OCI-LY1 (cell line): ENCODE data around the gene AMBRA1.
A peak's percentile ranks its signal among the peaks of the same experiment; 100 is the strongest.

Experiments used
- H2AFZ ChIP-seq: fragments of 200-600 bp; sonication (generic), shearing (Covaris generic); 2 replicates; pipeline ENCODE4 v1.6.0; 2014; ENCODE audit warnings: antibody characterized with exemption, mild to moderate bottlenecking, low read length
- H3F3A ChIP-seq: fragments of 200-600 bp; sonication (generic), shearing (Covaris generic); 2 replicates; pipeline ENCODE4 v1.6.0; 2014; ENCODE audit warnings: mild to moderate bottlenecking, antibody characterized with exemption, low read length, moderate library complexity; ENCODE audit not compliant: insufficient read depth
- H3K27ac ChIP-seq: fragments of 200-600 bp; sonication (generic); 2 replicates; pipeline ENCODE4 v1.5.1; 2014; ENCODE audit warnings: low read length, mixed run types, mild to moderate bottlenecking, low read depth; ENCODE audit not compliant: poor library complexity, severe bottlenecking
- H3K27me3 ChIP-seq: fragments of 200-600 bp; sonication (generic); 2 replicates; pipeline ENCODE4 v1.6.0; 2014; ENCODE audit warnings: antibody characterized with exemption, mild to moderate bottlenecking, low read length, moderate library complexity; ENCODE audit not compliant: insufficient read depth
- H3K36me3 ChIP-seq: fragments of 200-600 bp; sonication (generic); 2 replicates; pipeline ENCODE4 v1.6.1; 2014; ENCODE audit warnings: mild to moderate bottlenecking, antibody characterized with exemption, low read length, moderate library complexity, mixed read lengths; ENCODE audit not compliant: insufficient read depth
- H3K4me1 ChIP-seq: fragments of 200-600 bp; sonication (generic); 2 replicates; pipeline ENCODE4 v1.5.1; 2014; ENCODE audit warnings: mild to moderate bottlenecking, low read length, moderate library complexity; ENCODE audit not compliant: insufficient read depth, severe bottlenecking
- H3K4me2 ChIP-seq: fragments of 200-600 bp; sonication (generic), shearing (Covaris generic); 2 replicates; pipeline ENCODE4 v1.6.1; 2014; ENCODE audit warnings: low read length
- H3K4me3 ChIP-seq: fragments of 200-600 bp; sonication (generic); 2 replicates; pipeline ENCODE4 v1.5.1; 2014; ENCODE audit warnings: low read length, low read depth, mild to moderate bottlenecking, mixed read lengths; ENCODE audit not compliant: poor library complexity, severe bottlenecking
- H3K79me2 ChIP-seq: fragments of 200-600 bp; shearing (Covaris generic); 2 replicates; pipeline ENCODE4 v1.6.1; 2016; ENCODE audit warnings: mixed run types, low read length, mixed read lengths; ENCODE audit not compliant: insufficient read depth
- H3K9ac ChIP-seq: fragments of 200-600 bp; sonication (generic), shearing (Covaris generic); 2 replicates; pipeline ENCODE4 v1.6.1; 2014; ENCODE audit warnings: mild to moderate bottlenecking, low read length, mixed read lengths
- H3K9me2 ChIP-seq: fragments of 200-600 bp; sonication (generic), shearing (Covaris generic); 2 replicates; pipeline ENCODE4 v1.6.1; 2014; ENCODE audit warnings: low read depth, mild to moderate bottlenecking, low read length, mixed read lengths
- H3K9me3 ChIP-seq: fragments of 200-600 bp; shearing (Covaris generic); 2 replicates; pipeline ENCODE4 v1.6.1; 2014; ENCODE audit warnings: low read length, mixed read lengths
- H4K20me1 ChIP-seq: fragments of 200-600 bp; sonication (generic), shearing (Covaris generic); 2 replicates; pipeline ENCODE4 v1.6.0; 2016; ENCODE audit warnings: mild to moderate bottlenecking, low read length; ENCODE audit not compliant: insufficient read depth
- EZH2 ChIP-seq: fragments of 200-600 bp; sonication (generic), shearing (Covaris generic); IDR thresholded peaks from 2 replicates; pipeline ENCODE4 v1.8.0; 2017; ENCODE audit warnings: borderline replicate concordance, mixed run types, mild to moderate bottlenecking, antibody characterized with exemption, low read length, moderate library complexity, mixed read lengths
- TF ChIP-seq, protein P1 (sequence below): fragments of 200-600 bp; sonication (generic), shearing (Covaris generic); IDR thresholded peaks from 2 replicates; pipeline ENCODE4 v1.5.1; 2017; ENCODE audit warnings: mild to moderate bottlenecking, antibody characterized with exemption, low read length, moderate library complexity, mixed read lengths

AMBRA1 gene

DNA sequence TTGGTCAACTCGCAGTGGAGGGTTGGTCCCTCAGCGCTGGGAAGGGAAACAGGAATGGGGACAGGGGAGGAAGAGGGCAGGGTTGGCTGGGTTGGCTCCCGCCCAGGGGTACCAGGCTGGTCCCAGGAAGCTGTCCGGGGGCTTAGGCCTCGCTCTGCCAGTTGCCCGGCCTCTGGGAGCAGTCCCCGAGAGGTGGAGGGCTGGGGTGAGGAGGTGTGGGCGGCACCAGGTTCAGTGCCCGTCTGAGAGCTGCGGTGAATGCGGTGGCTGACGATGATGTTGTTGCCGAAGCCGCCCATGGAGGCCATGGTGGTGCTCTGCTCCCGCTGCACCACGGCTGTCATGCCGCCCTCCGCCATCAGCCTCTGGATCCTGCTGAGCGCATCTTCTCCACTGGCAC, 196.3 kb downstream of the AMBRA1 start:
- H4K20me1 ChIP-seq: no peaks in the 10 kb centered on the region
- no peak overlapping the region for H3K4me3 ChIP-seq
- TF ChIP-seq, protein P1, sequence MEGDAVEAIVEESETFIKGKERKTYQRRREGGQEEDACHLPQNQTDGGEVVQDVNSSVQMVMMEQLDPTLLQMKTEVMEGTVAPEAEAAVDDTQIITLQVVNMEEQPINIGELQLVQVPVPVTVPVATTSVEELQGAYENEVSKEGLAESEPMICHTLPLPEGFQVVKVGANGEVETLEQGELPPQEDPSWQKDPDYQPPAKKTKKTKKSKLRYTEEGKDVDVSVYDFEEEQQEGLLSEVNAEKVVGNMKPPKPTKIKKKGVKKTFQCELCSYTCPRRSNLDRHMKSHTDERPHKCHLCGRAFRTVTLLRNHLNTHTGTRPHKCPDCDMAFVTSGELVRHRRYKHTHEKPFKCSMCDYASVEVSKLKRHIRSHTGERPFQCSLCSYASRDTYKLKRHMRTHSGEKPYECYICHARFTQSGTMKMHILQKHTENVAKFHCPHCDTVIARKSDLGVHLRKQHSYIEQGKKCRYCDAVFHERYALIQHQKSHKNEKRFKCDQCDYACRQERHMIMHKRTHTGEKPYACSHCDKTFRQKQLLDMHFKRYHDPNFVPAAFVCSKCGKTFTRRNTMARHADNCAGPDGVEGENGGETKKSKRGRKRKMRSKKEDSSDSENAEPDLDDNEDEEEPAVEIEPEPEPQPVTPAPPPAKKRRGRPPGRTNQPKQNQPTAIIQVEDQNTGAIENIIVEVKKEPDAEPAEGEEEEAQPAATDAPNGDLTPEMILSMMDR: no peak
- TF ChIP-seq EZH2: no peak
- H3K9me3 ChIP-seq: no peaks in the 10 kb centered on the region
- H3K27me3 ChIP-seq: no peaks in the 10 kb centered on the region
- no peak overlapping the region for H3K27ac ChIP-seq
- no peak overlapping the region for H3K9ac ChIP-seq
- H3K79me2 ChIP-seq: no peaks in the 10 kb centered on the region
- no peak overlapping the region for H2AFZ ChIP-seq
- H3K4me1 ChIP-seq: peaks cover 5% of the 10 kb centered on the region
- no peaks in the 10 kb centered on the region for H3F3A ChIP-seq
- H3K9me2 ChIP-seq: no peaks in the 10 kb centered on the region
- H3K36me3 ChIP-seq: peaks cover 7% of the 10 kb centered on the region
- no peak overlapping the region for H3K4me2 ChIP-seq

DNA sequence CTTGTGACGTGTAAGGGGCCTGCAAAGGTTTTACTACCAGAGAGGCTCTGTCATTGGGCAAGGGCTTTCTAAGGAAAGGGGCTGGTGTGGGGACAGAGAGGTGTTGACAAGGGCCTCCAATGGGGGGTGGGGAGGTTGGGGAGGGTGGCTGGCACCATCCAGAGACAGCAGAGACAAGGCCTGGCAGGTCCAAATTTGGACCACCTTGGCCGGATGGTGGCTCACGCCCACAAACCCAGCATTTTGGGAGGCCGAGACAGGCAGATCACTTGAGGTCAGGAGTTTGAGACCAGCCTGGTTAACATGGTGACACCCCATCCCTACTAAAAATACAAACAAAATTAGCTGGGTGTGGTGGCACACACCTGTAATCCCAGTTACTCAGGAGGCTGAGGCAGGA, 200.1 kb downstream of the AMBRA1 start:
- Histone ChIP-seq H3K4me3 (no peak overlapping the region), H3K27ac (no peak overlapping the region), H3K27me3 (peaks cover 4% of the 10 kb centered on the region; the same call in 1 of the 2 replicates), H3K9ac (no peak overlapping the region), H3K4me2 (no peak overlapping the region), H3K4me1 (peaks cover 24% of the 10 kb centered on the region), H2AFZ (no peak overlapping the region), H3K9me2 (no peaks in the 10 kb centered on the region), H3K36me3 (peaks cover 7% of the 10 kb centered on the region), H4K20me1 (no peaks in the 10 kb centered on the region), H3F3A (no peaks in the 10 kb centered on the region), H3K79me2 (no peaks in the 10 kb centered on the region), H3K9me3 (no peaks in the 10 kb centered on the region)
- TF ChIP-seq, protein P1: no peak
- TF ChIP-seq EZH2: no peak

DNA sequence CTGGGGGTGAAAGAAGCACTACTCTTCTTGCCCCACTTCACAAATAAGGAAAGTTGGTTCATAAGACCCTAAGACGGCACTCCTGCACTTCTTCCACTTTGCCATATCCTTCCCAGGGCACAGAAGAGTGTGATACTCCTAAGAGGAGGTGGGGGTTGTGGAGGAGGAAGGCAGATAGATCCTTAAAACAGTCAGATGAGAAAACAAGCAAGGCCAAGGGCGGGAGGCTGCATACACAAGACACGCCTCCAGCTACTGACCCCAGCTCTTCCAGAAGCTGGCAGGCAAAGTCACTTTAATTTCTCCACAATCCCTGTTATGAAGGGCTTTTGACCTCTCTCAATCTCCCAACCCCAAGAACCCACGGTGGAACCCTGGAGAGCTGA, 200.6 kb downstream of the AMBRA1 start:
- Histone ChIP-seq H3K79me2 (no peaks in the 10 kb centered on the region), H3K4me2 (peak overlapping the region; percentile 89; the same call in 1 of the 2 replicates), H3K9me2 (no peaks in the 10 kb centered on the region), H3F3A (no peaks in the 10 kb centered on the region), H3K27me3 (peaks cover 4% of the 10 kb centered on the region; the same call in 1 of the 2 replicates), H3K4me1 (peaks cover 24% of the 10 kb centered on the region), H3K36me3 (peaks cover 7% of the 10 kb centered on the region), H3K9me3 (no peaks in the 10 kb centered on the region), H3K9ac (no peak overlapping the region), H3K4me3 (peak overlapping the region; percentile 54), H3K27ac (no peak overlapping the region), H2AFZ (no peak overlapping the region), H4K20me1 (no peaks in the 10 kb centered on the region)
- TF ChIP-seq, protein P1: no peak
- no peak for TF ChIP-seq EZH2
